Activated CD4-positive, alpha-beta T cell treated with anti-CD3 and anti-CD28 coated beads, Interleukin-2, amount 50 U/mL, for 1 hour (primary cell): ENCODE data around the gene L3MBTL3.

ENCODE experiments used
- DNase-seq: peaks from one replicate; pipeline ENCODE4 v3.0.0-alpha.2; 2020

Gene L3MBTL3

GRCh38 chr6:130018292-130018743, at the start of gene L3MBTL3:
L3MBTL3 (plus strand) TSS chr6:130018581; CDS start chr6:130042700, 24,119 bp downstream.
- peak; percentile 87 for DNase-seq

DNA sequence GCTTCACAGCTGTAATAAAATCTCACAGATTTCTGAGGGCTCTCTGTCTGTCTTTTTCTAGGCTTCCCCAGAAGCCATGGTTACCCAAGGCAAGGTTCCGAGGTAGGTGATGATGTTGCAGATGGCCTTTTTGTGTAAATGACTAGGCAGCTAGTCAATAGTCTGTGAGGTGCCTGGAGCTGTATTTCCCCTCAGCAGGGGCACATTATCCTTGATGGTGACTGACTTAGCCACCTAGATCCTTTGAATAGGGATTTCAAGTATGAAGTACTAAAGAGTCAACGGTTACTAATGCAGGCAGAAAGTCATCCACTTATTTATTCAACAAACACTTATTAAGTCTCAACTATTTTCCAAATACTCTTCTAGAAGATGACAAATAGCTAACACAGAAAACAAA, 49.3 kb upstream of the L3MBTL3 start:
- DNase-seq, result no peak

GRCh38 chr6:129976110-129976509, 42.3 kb upstream of the L3MBTL3 start:
- no peak for DNase-seq

DNA sequence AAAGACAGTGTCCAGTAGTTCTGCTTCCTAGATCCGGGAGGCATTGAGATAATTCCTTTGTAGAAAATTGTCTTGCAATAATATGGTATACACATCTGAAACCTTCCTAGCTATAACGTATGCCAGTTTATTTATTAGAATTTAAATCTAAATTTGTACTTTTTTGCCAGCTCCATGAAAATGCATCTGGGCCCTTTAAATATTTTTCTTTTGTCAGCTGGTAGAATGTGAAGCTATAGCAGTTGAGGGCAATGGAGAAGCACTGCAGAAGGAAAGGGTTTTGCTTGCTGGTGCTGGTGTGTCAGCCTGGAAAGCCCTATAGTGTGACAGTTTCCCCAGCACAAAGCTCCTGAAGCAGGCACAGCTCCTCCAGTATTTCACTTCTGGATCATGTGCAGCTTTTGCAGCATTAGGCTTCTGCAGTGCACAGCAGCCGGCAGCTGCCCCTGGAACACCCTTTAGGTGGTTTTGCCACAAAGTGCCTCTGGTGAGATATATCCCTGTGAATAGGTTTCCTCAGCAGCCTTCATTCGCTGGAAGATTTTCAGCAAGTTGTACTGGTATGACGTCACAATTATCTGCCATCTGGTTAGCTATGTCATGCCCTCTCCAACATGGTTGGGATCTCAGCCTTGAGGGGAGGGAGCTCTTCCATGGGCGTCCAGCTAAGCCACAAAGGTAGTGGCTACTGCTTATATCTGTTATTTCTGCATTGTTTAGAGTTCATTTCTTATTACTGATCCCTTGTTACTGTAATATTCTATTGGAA, 40.0 kb upstream of the L3MBTL3 start:
- no peak for DNase-seq

- DNase-seq, result no peak
Measured at GRCh38 chr6:129980821-129981220, 37.6 kb upstream of the L3MBTL3 start.

GRCh38 chr6:129981598-129981997, 36.8 kb upstream of the L3MBTL3 start:
- DNase-seq, result no peak

DNA sequence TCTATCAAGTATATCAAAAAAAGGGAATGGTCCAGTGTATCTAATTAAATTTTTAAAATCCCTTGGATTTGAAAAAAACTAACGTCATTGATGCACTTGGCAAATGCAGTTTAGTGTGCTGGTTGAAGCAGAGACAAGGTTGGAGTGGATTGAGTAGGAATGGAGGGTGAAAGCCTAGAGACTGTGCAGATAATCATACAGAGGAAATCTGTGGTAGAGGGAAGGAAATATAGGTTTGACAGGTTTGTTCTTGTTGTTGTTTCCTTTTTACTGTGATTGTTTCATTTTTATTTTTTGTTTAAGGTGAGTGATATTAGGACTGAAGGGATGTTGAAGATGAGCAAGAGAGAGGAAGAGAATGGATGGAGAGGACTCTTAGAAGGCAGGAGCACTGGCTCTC, 29.0 kb upstream of the L3MBTL3 start:
- DNase-seq, result no peak

- no peak for DNase-seq
Measured at GRCh38 chr6:129992881-129993280, 25.5 kb upstream of the L3MBTL3 start.

- DNase-seq, result no peak
Measured at GRCh38 chr6:129994410-129994809, 24.0 kb upstream of the L3MBTL3 start.

DNA sequence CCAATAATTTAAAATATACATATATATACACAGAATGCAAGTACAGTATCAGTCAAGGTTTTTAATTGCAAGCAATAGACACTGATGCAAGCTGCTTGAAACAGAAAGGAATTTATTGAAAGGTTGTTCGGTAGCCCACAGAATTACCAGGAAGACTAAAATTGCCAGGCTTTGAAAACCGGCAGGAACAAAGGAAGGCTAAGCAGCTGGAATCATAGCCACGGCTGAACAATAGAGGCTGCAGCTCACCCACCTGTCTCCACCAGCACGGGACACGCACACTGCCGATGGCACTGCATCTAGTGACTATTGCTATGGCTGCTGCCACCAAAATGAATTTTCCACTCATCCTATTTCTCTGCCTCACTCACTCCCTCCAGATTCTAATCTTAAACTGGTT, 22.0 kb upstream of the L3MBTL3 start:
- DNase-seq, result no peak

GRCh38 chr6:130000526-130001421, 17.6 kb upstream of the L3MBTL3 start:
- DNase-seq, result no peak

GRCh38 chr6:130008236-130008873, 10.0 kb upstream of the L3MBTL3 start:
- DNase-seq, result no peak

GRCh38 chr6:130009146-130009545, 9.2 kb upstream of the L3MBTL3 start:
- no peak for DNase-seq

- no peak for DNase-seq
Measured at GRCh38 chr6:130010387-130010786, 8.0 kb upstream of the L3MBTL3 start.

DNA sequence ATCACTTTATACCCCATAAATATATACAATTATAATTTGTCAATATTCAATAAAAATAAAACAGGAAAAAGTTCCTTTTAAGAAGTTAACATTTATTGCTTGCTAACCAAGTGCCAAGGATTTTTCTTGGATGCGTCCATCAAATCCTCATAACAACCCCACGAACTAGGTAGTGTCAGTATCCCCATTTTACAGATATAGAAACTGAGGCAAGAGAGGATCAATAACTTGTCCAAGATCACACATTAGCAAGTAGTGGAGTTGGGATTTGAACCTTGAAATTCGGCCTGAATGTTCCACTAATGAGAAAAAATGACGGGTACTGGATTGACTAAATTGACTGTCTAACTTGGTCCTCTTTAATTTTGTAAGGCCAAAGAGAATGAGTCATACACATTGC, 5.7 kb upstream of the L3MBTL3 start:
- no peak for DNase-seq

GRCh38 chr6:130018744-130019325, 454 bp downstream of the L3MBTL3 start:
- peak; percentile 28 for DNase-seq

DNA sequence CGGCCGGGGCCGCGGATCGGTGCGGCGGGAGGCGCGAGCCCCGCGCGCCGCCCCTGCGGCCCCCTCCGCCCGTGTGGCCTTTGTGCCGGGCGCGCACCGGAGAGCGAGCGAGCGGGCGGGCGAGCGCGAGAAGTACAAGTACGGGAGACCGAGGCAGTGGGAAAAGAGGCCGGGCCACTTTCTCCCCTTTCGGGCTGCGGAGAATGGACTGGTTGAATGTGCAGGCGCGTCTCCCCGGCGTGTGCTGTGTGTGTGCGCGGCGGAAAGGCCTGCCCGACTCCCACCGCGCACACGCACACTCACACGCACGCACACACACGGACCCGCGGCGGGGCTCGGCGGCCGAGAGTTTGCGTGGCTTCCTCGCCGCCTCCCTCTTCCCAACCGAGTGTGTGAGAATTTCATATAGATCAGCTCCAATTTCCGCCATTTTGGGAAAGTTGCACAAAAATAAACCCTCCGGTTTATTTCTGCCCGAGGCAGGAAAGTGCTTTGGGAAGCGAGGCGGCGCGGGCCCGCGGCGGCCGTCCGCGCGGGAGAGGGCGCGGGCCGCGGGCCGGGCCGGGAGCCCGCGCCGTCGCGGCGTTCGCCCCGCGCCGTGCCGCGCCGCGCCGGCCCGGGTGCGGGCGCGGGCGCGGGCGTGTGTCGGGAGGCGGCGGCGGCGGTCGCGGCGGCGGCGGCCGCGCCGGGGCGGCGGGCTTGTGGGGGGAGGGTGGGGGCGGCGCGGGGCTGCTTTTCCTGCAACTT, 1.1 kb downstream of the L3MBTL3 start:
- peak; percentile 32 for DNase-seq

DNA sequence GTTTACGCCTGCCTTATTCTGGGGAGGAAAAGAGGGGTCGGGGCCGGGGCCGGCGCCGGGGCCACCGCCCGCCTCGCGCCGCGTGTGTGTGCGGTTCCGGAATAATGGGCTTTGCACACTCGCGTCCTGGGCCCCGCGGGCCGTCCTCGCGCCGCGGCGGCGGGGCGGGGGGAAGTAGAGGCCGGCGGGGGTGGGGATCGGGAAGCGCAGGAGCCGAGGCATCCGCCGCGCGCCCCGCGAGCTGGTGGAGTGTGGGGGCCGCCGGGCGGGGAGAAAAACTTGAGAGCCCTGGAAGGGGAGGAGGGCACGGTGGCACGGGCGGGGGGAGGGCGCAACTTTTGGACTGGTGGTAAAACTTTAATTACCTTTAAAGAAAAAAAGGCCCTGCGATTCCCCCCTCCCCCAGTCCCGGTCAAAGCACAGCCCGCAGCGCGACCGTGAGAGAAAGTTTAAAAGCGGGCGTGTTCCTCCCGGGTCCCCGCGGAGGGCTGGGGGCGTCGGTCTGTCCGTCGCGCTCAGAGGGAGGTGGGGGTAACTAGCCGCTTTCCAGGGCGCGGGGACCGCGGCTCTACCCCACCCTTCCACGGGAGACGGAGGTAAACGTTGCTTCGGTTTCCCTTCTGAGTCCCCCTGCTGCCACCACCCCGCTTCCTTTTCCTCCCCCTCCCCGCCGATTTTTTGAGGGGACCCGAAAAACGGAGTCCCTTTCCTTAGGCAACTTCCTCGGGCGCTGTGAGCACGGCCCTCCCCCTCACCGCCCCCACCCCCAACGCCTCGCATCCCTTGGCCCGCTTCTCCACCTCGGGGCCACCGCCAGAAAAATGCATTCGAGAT, 1.9 kb downstream of the L3MBTL3 start:
- DNase-seq, result peak; percentile 26

GRCh38 chr6:130020907-130021629, 2.7 kb downstream of the L3MBTL3 start:
- DNase-seq, result peak; percentile 76

GRCh38 chr6:130026859-130027258, 8.5 kb downstream of the L3MBTL3 start:
- DNase-seq, result no peak

DNA sequence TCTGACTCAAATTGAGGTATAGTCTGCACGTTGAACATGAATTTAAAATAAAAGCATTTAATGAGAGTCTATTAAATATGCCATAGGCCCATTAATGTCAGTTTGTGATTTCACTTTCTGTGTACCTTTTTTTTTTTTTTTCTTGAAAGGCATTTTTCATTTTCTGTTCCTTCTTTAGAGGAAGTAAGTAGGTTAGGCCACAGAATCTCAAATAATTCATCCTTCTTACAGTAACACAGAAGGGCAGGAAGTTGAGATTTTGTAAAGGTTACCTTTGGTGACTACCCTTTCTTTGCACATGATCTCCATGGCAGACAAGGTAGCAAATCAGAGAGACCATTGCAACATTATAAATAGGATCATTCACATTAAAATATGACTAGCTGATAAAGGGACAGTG, 9.6 kb downstream of the L3MBTL3 start:
- DNase-seq, result no peak
